HG03025 (cell line): ENCODE data around the gene IGDCC3.

Source experiments
- ATAC-seq: cut with Tn5 transposase; IDR thresholded peaks from one replicate; pipeline ENCODE4 v1.9.1; 2021; ENCODE audit warnings: mild to moderate bottlenecking, moderate library complexity; ENCODE audit not compliant: unreplicated experiment, low FRiP score

IGDCC3 gene

DNA sequence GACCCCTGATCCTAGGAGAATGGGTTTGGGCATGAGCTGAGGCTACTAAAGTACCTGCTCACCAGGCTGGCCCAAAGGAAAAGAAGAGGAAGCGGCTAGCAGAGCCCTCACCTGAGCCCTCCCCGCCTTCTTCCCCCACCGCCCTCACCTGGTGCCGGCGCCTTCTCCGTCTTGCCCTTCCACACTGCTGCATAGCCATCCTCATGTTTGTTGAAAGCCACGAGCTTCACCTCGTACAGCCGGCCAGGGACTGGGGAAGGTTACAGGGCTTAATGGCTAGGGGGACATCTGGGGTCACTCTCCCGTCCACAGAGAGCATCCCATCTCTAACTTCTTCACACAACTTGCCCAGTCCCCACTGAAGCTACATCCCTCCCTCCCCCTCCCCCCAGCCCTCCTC lies 13.9 kb upstream of the IGDCC3 start:
- ATAC-seq: no peak

DNA sequence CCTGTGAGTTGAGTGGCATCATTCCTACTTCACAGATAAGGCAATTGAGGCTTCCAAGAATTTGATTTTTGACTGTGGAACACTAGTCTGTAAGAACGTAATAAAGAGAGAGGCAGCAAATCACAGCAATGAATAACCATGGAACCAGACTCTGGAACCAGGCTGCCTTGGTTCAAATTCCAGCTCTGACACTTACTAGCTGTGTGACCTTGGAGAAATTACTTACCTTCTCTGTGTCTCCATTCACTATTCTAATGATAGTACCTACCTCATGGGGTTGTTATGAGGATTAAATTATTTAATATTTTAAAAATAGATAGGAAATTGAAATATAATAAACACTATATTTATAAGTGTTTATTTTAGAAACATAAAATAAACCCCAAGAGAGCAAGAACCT lies 12.6 kb upstream of the IGDCC3 start:
- no peak for ATAC-seq

DNA sequence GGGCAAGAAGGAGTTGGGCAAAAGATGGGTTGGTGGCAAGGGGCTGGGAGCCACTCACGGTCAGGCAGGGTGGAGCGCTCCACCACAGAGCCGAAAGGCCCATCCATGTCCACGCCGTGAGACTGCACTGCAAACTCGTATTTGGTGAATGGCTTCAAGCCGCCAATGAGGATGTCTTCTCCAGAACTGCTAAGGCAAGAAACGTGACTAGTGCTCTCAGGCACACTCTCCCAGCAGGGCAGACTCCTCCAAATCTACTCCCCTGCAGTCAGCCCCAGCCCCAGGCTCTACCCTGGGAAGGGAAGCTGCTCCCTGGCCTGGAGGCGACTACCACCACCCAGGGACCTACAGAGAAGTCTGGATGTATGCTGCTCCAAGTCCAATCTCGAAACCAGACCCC lies 11.4 kb upstream of the IGDCC3 start:
- ATAC-seq: no peak

DNA sequence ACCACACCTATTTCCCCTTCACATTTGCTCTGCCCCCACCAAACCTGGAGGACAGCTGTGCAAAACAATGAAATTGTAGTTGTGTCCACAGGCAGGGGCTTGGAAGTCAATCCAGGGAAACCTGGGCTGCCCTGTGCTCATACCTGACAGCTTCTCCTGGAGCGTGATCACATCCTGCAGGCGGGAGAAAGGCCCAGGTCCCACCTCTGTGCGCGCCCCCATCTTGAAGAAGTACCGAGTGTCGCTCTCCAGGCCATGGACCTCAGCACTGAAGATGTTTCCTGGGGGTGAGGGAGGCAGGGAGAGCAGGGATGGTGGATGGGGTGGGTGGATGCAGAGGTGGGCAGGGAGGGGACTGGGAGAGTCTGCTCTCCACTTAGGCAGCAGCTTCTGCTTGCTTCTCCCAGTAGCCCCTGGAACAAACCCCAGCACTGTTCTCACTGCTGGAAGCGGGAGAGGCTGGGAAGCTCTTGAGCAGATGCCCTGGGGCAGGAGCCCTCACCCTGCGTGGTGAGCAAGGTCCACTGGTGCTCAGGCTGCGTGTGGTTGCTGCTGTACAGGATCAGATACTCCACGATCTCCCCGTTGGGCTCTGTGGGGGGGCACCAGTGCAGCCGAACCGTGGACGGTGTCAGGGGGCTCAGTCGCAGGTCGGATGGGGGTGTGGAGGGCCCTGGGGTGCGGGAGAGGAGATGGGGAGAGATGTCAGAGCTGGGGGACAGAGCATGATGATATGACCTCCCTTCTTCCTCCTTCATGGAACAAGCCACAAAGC lies 10.7 kb upstream of the IGDCC3 start:
- no peak for ATAC-seq

DNA sequence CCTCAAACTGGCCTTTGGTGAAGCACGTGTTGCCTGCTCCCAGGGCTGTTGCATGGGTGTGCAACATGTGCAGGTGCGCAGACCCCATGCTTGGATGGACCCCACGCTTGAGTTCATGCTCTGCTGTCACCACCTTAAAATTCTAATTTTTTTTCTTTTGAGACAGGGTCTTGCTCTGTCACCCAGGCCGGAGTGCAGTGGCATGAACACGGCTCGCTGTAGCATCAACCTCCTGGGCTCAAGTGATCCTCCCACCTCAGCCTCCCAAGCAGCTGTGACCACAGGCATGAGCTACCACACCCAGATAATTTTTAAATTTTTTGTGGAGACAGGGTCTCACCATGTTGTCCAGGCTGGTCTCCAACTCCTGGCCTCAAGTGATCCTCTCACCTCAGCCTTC lies 9.1 kb upstream of the IGDCC3 start:
- ATAC-seq: no peak

DNA sequence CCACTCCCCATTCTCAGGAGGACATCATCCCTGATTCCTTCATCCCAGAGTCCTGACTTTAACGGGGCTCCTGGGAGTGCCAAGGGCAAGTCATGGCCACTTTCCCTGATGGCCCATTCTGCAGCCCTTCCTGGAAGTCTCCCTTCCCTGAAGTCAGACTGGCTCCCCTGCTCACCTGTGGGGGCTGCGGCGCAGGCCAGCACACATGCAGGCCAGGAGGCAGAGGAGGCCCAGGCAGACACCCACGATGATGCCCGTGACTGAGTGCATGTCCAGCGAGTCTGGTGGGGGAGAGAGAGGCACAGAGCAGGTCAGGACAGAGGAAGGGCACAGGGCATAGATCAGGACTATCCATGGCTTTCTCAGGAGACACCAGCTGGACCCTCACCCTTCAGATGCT lies 8.6 kb upstream of the IGDCC3 start:
- no peak for ATAC-seq

DNA sequence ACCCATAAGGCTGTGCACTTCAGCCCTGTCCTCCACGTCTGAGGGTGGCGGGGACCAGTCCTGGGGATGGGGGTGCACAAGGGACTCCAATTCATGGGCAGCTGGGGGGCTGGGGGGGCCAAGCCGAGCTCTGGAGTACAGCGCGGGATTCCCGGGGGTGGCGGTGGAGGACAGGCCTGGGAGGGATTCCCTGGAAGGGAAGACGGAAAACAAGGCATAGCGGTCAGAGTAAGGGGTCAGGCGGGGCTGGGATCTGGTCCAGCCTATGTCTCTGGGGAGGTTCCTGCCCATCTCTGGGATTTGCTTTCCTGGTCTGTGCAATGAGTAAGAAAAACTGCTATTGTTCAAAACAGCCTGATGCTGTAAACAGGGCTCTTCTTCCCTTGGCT lies 8.1 kb upstream of the IGDCC3 start:
- no peak for ATAC-seq

DNA sequence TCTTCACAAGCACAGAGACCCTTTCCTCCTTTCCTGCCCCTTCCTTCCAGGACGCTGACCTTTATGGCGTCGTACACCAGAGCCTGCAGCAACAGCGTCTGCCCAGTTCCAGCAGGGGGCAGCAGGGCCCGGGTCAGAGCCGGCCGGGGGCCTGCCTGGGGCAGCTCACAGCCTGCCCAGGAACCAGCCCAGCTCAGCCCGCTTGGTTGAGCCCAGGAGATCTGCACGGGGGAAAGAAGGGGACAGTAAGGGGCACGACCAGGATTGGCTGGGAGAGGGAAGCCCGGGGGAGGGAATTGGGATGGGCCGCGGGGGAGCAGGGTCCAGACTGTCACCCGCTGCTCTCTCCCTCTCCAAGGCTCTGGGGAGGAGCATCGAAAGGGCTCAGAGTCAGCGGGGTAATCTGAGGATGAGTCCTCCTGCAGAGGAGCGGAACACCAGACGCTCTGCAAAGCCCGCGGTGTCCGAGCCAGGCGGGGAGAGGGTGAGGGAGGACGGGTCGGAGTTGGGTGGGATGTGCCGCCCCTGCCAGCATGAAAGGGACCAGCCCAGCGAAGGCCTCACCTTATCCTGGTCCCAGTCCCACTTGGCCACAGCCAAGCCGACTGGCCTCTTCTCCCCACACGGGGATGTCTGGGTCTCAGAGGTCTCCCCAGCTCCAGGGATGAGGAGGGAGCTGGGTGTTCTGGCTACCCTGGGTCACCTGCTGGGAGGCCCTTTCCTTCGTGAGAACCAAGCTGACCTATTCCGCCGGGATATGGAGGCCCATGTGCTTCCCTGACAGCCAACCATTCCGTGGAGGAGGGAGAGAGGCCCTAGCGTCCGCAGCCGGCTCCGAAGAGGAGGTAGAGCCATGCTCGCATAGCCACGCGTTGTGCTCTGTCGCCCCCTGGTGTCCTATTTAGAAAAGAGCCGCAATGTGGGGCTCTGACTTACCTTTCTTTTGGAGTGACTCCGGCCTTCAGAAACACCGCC lies 7.4 kb upstream of the IGDCC3 start:
- ATAC-seq: no peak

DNA sequence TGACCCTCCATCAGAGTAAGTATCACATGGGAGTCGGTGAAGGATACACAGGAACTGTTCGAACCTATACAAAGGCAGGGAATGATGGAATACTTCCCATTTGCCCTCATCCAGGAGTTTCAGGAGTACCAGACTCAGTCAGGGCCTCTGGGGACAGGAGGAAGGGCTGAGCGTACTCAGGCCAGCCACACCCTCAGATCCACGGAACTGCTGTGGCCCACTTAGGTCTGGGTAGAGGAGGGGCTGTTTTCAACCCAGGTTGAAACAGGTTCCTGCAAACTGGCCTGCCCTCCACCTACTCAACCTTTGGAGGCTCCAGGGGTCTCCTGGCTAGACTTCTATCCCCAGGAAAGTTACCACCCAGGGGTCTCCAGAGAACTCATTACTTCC lies 6.7 kb upstream of the IGDCC3 start:
- ATAC-seq: no peak

DNA sequence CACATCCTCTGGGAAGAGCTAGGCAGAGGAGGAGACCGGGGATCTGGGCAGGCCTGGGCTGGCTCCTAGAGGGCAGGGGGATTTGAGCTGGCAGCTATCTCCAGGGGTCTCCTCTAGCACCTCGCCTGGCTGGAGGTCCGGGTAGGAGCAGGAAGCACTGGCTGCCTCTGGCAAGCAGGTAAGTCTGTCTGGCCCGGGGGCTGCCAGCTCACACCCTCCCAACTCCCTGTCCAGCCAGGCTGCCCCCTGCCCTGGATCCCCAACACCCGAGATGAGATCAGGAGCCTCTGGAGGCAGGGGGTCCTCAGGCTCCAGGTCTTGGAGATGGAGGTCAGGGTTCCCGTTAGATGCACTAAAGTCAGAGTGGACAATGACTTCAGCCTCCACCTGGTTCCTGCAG lies 6.2 kb upstream of the IGDCC3 start:
- ATAC-seq: no peak

DNA sequence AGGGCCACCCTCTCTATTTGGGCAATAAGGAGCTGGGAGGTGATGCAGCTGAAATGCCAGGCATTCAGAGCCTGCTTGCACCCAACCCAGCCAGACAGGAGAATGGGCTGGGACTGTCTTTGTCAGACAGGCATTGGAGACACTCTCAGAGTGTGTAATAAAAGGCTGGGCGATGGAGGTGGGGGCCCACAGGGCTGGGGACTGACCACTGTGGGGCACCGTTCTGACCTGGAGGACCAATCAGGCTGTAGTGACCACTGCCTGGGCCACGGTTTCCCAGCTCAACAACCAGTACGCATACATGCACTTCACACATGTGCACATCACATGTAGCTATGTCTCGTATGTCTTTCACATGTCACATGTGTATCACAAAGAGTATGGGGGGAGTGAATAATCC lies 5.7 kb upstream of the IGDCC3 start:
- ATAC-seq: no peak

DNA sequence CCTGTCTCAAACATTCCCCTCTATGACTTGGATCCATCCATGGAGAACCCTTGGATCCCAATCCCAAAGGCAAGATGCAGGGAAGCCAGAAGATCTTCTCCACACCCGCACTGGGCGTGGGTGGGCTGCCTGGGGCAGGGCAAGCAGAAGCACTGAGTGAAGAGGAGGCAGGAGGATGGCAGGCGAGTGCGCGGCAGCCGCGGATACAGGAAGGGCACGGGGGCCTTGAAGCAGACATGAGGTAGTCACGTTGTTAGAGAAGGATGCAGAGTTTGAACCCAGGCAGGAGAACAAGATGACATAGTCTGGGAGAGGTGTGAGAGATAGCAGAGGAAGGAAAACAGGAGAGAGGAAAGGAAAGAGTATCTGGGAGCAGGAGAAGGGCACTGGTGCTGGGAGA lies 5.1 kb upstream of the IGDCC3 start:
- ATAC-seq: no peak

DNA sequence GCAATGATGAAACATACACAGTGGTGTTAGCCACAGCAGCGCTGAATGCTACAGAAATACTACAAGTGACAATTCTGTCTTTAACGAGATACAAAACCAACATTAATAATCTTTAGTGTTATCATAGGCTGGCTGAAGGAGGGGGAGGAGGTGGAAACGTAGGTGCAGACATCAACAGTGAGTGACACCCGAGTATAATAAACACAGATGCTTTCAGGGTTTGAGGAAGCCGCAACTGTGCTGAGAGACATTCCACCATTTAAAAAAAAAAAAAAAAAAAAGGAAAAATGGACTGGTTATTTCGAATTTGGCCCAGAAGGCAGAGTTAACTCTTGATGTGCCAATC lies 4.3 kb upstream of the IGDCC3 start:
- no peak for ATAC-seq

DNA sequence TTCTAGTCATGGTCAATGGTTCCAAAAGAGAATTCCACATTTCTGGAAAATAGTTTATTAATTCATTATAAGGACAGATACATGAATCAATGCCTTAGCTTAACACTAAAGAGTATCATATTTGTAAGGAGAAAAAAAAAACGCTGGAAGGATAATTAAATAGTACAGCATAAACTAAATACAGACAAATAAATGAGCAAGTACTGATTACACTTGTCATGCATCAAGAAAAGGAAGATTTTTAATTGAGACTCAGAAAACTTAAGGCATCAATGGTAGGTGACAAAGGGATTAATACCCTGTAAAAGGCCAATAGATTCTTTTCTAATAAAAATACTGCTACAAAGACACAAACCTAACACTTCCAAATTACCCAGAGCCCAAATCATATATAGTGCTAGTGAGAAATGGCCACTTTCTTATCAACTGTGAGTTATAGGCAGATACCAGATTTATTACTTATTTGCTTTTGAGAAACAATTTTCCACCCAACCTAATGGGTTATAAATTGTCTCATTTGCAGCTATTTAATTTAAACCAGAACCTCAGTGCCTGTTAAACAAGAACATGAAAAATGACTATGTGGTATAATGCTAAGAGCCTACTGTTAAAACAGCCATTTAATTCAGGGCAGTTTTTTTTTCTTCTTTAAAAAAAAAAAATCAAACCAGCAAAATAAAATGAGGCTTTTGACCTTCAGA lies 3.8 kb upstream of the IGDCC3 start:
- ATAC-seq: no peak

DNA sequence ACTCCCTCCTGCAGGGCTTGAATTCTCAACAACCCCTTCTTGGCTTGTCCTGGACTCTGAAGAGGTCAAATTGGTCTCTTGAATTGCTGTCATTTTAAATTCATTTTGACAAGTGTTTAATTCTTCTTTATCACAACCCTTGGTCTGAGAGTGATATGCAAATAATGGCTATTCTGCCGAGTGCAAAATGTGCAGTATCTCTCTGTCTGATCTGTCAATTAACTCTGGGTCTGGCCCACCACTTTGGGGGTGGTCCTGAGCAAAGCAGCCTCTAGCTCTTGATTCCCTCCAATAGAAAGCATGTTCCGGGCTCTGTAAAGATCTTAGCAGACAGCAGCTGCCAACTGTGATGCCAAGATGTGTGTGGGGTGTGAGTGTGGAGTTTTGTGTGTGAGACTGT lies 2.2 kb upstream of the IGDCC3 start:
- no peak for ATAC-seq

DNA sequence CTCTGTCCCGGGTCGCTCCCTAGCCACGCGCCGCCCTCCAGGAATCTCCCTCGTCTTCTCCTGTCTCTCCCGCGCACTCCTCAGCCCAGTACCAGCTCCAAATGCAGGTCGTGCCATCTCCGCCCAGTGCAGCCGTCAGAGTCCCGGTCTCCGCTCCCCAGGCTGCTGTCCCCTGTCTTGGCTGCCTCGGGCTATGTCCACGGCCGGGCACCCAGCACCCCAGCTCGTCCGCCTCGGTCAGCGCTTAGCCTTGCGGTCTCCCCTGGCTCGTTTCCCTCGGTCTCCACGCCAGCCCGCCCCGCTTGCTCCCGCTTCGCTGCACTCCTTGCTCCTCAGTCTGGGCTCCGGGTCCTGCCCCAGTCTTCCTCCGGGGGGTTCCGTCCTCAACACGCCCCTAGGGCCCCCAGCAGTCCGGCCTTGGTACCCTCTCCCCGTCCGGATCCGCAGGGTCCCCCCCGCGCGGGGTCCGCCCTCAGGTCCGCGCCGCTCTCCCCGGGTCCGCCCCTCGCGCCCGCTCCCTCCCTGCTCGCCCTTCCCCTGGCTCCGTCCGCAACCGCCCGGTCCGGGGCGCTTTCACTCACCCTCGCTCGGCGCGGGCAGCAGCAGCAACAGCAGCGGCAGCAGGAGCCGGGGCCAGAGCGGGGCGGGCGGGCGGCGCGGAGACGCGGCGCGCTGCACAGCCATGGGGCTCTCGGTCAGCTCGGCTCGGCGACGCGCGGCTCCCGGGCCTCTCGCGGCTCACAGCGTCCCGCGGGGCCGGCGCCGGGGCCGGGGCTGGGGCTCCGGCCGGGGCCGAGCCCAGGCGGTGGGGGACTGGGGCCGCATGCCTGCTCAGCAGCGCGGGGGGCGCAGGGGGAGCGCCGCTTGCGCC lies 462 bp downstream of the IGDCC3 start:
- ATAC-seq: no peak

DNA sequence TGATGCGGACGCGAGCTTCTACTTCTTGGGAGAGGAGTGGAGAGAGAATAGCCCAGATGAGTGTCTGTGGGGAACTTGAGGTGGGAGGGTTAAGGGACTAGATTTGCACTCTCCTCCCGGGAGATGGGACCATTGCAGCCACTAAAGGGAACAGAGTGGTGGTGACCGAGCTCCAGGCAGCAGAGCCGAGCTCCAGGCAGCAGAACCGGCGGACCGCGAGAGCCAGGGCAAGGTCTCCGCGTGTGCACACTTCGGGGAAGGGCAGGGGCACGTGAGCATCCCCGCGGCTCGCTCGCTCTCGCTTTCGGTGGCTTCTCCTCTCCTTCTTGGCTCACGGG lies 1.1 kb downstream of the IGDCC3 start:
- no peak for ATAC-seq

DNA sequence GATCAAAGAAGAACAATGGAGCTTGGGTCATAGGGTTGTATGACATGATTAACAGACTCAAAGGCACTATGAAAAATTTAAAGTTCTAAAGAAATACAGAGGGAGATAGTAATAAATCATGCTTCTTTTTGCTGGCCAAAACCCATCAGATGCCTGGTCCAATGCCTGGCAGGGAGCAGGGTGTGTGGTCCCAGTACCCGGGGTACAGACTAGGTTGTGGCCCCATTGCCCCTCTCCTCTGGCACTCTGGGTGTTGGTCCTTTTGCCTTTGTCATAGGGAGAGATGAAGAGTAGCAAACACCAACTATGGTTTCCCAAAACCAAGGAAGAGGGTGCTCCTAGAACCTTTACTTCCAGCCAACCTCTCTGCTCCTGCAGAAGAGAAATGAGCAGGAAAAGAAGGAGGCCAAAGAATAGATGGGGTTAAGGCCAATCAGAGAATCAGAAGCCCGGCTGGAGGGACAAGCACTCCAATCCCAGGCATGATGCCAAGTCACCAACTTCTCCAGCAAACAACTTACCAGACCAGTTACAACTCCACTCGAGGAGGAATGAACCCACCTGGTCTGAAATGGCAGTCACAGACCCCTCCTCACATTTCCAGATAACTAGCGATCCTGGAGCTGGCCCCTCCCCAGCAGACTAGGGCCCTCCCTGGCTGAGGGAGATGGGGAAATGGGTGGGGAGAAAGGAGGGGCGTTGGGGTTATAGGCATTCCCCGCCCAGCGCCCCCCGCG lies 1.8 kb downstream of the IGDCC3 start:
- ATAC-seq: no peak

DNA sequence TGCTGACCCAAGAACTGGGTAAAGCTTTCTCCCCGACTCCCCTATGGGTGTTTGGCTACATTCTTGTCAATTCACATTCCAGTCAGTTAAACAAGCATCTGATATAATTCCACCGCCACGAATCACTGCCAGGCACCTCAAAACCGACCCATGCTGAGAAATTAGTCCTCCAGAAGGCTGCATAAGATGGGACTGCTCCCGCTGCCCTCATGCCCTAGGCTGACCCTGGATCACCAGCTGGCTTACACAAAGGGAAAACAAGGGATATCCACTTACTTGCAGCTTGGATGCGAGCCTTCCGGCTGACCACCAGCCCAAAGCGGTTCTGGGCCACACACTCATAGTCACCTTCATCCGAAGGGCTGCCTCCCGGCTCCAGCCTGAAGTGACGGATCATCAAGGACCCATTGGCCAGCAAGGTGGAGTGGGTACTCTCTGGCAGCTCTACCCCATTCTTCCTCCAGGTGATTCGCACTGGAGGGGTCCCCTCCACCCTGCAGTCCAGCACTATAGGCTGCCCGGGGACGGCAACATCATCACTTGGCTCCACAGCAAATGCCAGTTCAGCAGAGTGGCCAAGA lies 2.9 kb downstream of the IGDCC3 start:
- ATAC-seq: no peak

DNA sequence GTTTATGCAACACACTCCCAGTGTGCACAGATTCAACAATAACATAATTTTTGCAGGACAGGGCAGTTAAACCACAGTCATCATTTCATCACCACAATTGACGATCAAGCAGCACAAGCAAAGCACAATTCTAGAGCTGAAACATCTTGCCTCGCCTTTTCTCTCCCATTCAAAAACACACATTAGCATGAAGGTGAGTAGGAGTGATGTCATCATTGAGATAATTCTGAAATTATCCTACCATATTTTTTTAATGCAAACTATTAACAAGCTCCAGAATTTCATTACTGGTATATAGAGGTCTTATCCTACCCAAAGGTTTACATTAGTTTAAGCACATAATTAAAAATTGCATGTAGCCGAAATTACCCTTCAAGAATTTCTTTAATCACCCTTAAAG lies 3.5 kb downstream of the IGDCC3 start:
- ATAC-seq: no peak
